HepG2 (cell line): ENCODE measurements around the gene ROPN1B.
"Not testable (repeated sequence)": the region's sequence is repeated elsewhere in the genome, so short reads cannot be mapped to it uniquely, and the experiment has no call there.

Experiments
- KMT2A ChIP-seq: sonication (generic); formaldehyde crosslinking; IDR thresholded peaks from 2 replicates; pipeline ENCODE4 v1.4.0; 2020; ENCODE audit warnings: missing genetic modification reagents
- PCBP1 ChIP-seq: fragments of 200-400 bp; formaldehyde crosslinking; IDR thresholded peaks from 2 replicates; pipeline ENCODE4 v1.6.1; 2017; ENCODE audit warnings: mild to moderate bottlenecking, low read depth, low read length, borderline replicate concordance
- RAD21 ChIP-seq: fragments of 450-650 bp; formaldehyde crosslinking; IDR thresholded peaks from 2 replicates; pipeline ENCODE4 v1.5.0; 2020; ENCODE audit warnings: mild to moderate bottlenecking
- SP4 ChIP-seq: sonication (generic); formaldehyde crosslinking; IDR thresholded peaks from 2 replicates; pipeline ENCODE4 v1.8.1; 2023; ENCODE audit warnings: mild to moderate bottlenecking, missing genetic modification reagents
- TCF7L2 ChIP-seq: IDR thresholded peaks from 2 replicates; pipeline ENCODE4 v1.6.1; 2011; ENCODE audit warnings: mild to moderate bottlenecking, low read depth, low read length, moderate library complexity
- TOE1 ChIP-seq: sonication (generic); formaldehyde crosslinking; IDR thresholded peaks from 2 replicates; pipeline ENCODE4 v1.4.0; 2020; ENCODE audit warnings: mild to moderate bottlenecking, missing genetic modification reagents
- ZNF138 ChIP-seq: sonication (generic); formaldehyde crosslinking; IDR thresholded peaks from 2 replicates; pipeline ENCODE4 v1.5.0; 2020; ENCODE audit warnings: mild to moderate bottlenecking, low read depth, missing genetic modification reagents
- TF ChIP-seq, protein P1 (sequence below): IDR thresholded peaks from 2 replicates; pipeline ENCODE4 v1.6.1; 2018; ENCODE audit warnings: missing genetic modification reagents
- TF ChIP-seq, protein P2 (sequence below): sonication (generic); formaldehyde crosslinking; IDR thresholded peaks from 2 replicates; pipeline ENCODE4 v1.4.0; 2020; ENCODE audit warnings: mild to moderate bottlenecking, missing genetic modification reagents

DNA sequence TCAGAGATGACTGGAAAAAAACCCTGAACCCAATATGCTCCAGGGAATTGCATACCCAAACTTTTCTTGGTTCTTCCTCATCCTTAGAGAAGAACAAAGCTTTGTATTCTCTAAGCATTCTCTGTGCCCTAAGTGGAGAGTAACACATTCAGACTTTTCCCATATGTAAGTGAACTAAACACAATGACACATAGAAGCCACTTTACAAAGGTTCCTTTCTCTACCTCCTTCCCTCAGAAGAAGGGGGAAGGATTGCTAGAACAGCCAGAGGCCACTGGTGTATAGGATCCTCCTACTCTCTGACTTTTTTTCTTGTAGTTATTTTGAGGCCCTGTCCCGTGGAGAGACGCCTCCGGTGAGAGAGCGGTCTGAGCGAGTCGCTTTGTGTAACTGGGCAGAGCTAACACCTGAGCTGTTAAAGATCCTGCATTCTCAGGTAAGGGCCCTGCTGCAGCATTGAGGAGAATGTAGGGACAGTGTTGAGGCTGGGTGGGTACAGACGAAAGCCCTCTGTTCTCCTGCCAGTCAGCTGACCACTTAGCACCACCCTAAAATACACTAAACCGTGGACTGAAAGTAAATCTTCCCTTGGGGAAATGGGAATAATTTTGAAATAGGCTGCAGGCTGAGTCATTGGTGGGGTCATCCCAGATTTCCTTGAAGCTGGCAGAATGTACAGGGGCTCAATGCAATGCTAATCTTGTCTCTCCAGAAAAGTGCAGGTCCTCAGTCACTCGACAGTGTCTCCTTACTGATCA lies 6.4 kb downstream of the ROPN1B start:
- not testable (repeated sequence) for TF ChIP-seq KMT2A (CRISPR knock-in tag); SP4 (CRISPR knock-in tag); ZNF138 (CRISPR knock-in tag); RAD21 (CRISPR knock-in tag); TCF7L2; PCBP1; TOE1 (CRISPR knock-in tag)
- TF ChIP-seq, protein P1, sequence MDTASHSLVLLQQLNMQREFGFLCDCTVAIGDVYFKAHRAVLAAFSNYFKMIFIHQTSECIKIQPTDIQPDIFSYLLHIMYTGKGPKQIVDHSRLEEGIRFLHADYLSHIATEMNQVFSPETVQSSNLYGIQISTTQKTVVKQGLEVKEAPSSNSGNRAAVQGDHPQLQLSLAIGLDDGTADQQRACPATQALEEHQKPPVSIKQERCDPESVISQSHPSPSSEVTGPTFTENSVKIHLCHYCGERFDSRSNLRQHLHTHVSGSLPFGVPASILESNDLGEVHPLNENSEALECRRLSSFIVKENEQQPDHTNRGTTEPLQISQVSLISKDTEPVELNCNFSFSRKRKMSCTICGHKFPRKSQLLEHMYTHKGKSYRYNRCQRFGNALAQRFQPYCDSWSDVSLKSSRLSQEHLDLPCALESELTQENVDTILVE (CRISPR knock-in tag): not testable (repeated sequence)
- TF ChIP-seq, protein P2, sequence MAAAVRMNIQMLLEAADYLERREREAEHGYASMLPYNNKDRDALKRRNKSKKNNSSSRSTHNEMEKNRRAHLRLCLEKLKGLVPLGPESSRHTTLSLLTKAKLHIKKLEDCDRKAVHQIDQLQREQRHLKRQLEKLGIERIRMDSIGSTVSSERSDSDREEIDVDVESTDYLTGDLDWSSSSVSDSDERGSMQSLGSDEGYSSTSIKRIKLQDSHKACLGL (CRISPR knock-in tag): not testable (repeated sequence)
